ENCODE measurements around the gene PPFIA3. TPM values are rescaled to one million over a fixed set of nuclear protein-coding genes. Genes with fewer than 3 reads are reported as not detected.

The PPFIA3 gene
- polyA plus RNA-seq, 2 of the 4 experiments (the other 2 are of a cell fraction) = 3.2 to 7.3 TPM

DNA sequence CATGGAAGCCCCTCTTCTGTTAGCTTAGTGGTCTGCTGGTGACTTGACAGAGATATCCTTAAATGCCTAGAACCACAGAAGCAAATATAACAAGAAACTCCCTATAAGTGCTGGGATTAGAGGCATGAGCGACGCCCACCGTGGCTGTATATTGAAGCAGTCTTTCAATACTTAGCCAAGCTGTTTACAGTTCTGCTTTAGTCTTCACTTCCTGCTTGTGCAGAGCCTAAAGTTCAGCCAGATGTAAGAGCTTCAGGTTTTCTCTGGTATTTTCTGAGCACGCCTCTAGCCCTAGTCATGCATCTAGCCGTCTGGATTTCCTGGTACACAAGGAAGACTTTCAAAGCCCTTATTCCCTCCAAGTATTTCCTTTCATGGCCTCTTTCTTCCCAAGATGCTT lies 66.8 kb downstream of the PPFIA3 start:
- Histone ChIP-seq H3K4me2 (no peak overlapping the region), H3K9me3 (peaks cover 7% of the 10 kb centered on the region; the same call in 1 of the 3 replicates), H3K4me3 (no peak overlapping the region), H3K27ac (no peak overlapping the region), H3K4me1 (no peaks in the 10 kb centered on the region)
- FAIRE-seq = no peak
- DNase-seq (ENCODE audit: low read depth in 1 of 2, low spot score in 1 of 2) = no peak
- ChIA-PET POLR2A (no interaction called here), CTCF (interaction anchor here (1.4 to 6.3 kb wide), 6 partner anchors 12 to 115 kb away, joined by 3 to 69 read pairs (median 10); no protein-coding TSS in a partner anchor)
- TF ChIP-seq EHF (CRISPR knock-in tag; IDR thresholded peaks at IDR 0.05) (no peak), MAFK (IDR thresholded peaks at IDR 0.05; ENCODE audit: partially characterized antibody) (no peak), RAD21 (conservative IDR thresholded peaks at IDR 0.05 in 1 of 2, IDR thresholded peaks at IDR 0.05 in 1 of 2) (no peak), HOXB5 (CRISPR knock-in tag; IDR thresholded peaks at IDR 0.05) (no peak), SREBF2 (IDR thresholded peaks at IDR 0.05) (no peak), MYC (IDR thresholded peaks at IDR 0.05; ENCODE audit: borderline replicate concordance, low read length) (no peak), JUN (IDR thresholded peaks at IDR 0.05) (no peak), RFX5 (IDR thresholded peaks at IDR 0.05) (no peak), HDAC2 (IDR thresholded peaks at IDR 0.05) (no peak), CHD4 (IDR thresholded peaks at IDR 0.05; ENCODE audit: borderline replicate concordance) (no peak), MAZ (IDR thresholded peaks at IDR 0.05; ENCODE audit: borderline replicate concordance, low read depth, low read length) (no peak), CEBPB (IDR thresholded peaks at IDR 0.05) (no peak), RARB (CRISPR knock-in tag; IDR thresholded peaks at IDR 0.05) (no peak), EP300 (IDR thresholded peaks at IDR 0.05) (no peak), EHMT2 (IDR thresholded peaks at IDR 0.05; ENCODE audit: low read depth) (no peak)
- TF ChIP-seq, protein P1, sequence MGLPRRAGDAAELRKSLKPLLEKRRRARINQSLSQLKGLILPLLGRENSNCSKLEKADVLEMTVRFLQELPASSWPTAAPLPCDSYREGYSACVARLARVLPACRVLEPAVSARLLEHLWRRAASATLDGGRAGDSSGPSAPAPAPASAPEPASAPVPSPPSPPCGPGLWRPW (IDR thresholded peaks at IDR 0.05) = no peak
- TF ChIP-seq, protein P2, sequence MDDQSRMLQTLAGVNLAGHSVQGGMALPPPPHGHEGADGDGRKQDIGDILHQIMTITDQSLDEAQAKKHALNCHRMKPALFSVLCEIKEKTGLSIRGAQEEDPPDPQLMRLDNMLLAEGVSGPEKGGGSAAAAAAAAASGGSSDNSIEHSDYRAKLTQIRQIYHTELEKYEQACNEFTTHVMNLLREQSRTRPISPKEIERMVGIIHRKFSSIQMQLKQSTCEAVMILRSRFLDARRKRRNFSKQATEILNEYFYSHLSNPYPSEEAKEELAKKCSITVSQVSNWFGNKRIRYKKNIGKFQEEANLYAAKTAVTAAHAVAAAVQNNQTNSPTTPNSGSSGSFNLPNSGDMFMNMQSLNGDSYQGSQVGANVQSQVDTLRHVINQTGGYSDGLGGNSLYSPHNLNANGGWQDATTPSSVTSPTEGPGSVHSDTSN (IDR thresholded peaks at IDR 0.05) = no peak
- TF ChIP-seq, protein P3, sequence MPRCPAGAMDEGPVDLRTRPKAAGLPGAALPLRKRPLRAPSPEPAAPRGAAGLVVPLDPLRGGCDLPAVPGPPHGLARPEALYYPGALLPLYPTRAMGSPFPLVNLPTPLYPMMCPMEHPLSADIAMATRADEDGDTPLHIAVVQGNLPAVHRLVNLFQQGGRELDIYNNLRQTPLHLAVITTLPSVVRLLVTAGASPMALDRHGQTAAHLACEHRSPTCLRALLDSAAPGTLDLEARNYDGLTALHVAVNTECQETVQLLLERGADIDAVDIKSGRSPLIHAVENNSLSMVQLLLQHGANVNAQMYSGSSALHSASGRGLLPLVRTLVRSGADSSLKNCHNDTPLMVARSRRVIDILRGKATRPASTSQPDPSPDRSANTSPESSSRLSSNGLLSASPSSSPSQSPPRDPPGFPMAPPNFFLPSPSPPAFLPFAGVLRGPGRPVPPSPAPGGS (IDR thresholded peaks at IDR 0.05) = no peak
- TF ChIP-seq, protein P4, sequence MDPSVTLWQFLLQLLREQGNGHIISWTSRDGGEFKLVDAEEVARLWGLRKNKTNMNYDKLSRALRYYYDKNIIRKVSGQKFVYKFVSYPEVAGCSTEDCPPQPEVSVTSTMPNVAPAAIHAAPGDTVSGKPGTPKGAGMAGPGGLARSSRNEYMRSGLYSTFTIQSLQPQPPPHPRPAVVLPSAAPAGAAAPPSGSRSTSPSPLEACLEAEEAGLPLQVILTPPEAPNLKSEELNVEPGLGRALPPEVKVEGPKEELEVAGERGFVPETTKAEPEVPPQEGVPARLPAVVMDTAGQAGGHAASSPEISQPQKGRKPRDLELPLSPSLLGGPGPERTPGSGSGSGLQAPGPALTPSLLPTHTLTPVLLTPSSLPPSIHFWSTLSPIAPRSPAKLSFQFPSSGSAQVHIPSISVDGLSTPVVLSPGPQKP (IDR thresholded peaks at IDR 0.05; ENCODE audit: low read depth, low read length) = no peak
- TF ChIP-seq, protein P5, sequence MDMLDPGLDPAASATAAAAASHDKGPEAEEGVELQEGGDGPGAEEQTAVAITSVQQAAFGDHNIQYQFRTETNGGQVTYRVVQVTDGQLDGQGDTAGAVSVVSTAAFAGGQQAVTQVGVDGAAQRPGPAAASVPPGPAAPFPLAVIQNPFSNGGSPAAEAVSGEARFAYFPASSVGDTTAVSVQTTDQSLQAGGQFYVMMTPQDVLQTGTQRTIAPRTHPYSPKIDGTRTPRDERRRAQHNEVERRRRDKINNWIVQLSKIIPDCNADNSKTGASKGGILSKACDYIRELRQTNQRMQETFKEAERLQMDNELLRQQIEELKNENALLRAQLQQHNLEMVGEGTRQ (IDR thresholded peaks at IDR 0.05) = no peak
- 77% methylated on average over 5 of the region's 5 CpGs for WGBS (ENCODE audit: missing lambda C conversion rate)
- no peak for ATAC-seq

DNA sequence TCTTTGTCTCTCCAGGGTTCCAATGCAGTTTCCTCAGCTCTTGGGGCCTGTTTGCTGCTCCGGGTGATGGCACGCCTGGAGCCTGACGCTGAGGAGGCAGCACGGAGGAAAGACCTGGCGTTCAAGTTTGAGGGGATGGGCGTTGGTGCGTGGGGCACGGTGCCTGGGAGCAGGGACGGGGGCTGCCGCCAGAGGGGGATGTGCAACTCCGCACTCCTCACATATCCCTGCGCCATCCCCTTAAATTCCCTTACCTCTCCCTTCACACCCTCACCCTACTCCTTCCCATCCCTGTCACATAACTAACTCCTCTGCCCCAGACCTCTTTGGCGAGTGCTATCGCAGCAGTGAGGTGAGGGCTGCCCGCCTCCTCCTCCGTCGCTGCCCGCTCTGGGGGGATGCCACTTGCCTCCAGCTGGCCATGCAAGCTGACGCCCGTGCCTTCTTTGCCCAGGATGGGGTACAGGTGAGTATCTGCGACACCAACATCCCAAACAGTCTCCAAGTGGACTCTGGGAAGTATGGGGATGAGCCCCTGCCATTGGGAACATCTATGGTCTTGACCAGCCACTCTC lies 69.4 kb downstream of the PPFIA3 start:
- no peak for ATAC-seq
- CTCF ChIA-PET = interaction anchor here (0.6 to 3.4 kb wide), 6 partner anchors 10 to 117 kb away, joined by 3 to 14 read pairs (median 5); no protein-coding TSS in a partner anchor
- FAIRE-seq = no peak
- TF ChIP-seq JUN (IDR thresholded peaks at IDR 0.05) = no peak
- TF ChIP-seq, protein P4 (IDR thresholded peaks at IDR 0.05; ENCODE audit: low read depth, low read length) = no peak
- TF ChIP-seq, protein P6, sequence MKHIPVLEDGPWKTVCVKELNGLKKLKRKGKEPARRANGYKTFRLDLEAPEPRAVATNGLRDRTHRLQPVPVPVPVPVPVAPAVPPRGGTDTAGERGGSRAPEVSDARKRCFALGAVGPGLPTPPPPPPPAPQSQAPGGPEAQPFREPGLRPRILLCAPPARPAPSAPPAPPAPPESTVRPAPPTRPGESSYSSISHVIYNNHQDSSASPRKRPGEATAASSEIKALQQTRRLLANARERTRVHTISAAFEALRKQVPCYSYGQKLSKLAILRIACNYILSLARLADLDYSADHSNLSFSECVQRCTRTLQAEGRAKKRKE (CRISPR knock-in tag; IDR thresholded peaks at IDR 0.05; ENCODE audit: low read depth) = no peak
- no peak for TF ChIP-seq HEYL (CRISPR knock-in tag; IDR thresholded peaks at IDR 0.05)
- no peak for TF ChIP-seq CHD4 (IDR thresholded peaks at IDR 0.05; ENCODE audit: borderline replicate concordance)
- no peak for TF ChIP-seq MYC (IDR thresholded peaks at IDR 0.05; ENCODE audit: borderline replicate concordance, low read length)
- no peak for TF ChIP-seq ZC3H11A (IDR thresholded peaks at IDR 0.05)
- no peak for TF ChIP-seq BHLHE40 (IDR thresholded peaks at IDR 0.05; ENCODE audit: low read depth, low read length)
- TF ChIP-seq NFE2L2 (conservative IDR thresholded peaks at IDR 0.05; ENCODE audit: low read length) = no peak
- TF ChIP-seq, protein P7, sequence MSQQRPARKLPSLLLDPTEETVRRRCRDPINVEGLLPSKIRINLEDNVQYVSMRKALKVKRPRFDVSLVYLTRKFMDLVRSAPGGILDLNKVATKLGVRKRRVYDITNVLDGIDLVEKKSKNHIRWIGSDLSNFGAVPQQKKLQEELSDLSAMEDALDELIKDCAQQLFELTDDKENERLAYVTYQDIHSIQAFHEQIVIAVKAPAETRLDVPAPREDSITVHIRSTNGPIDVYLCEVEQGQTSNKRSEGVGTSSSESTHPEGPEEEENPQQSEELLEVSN (IDR thresholded peaks at IDR 0.05; ENCODE audit: borderline replicate concordance, low read depth) = no peak
- TF ChIP-seq HOXB5 (CRISPR knock-in tag; IDR thresholded peaks at IDR 0.05) = no peak
- TF ChIP-seq FOSL2 (IDR thresholded peaks at IDR 0.05) = no peak
- TF ChIP-seq FOSL2 (CRISPR knock-in tag; IDR thresholded peaks at IDR 0.05) = no peak
- no peak for TF ChIP-seq FOSB (CRISPR knock-in tag; IDR thresholded peaks at IDR 0.05)
- TF ChIP-seq CBX2 (IDR thresholded peaks at IDR 0.05; ENCODE audit: borderline replicate concordance, low read depth) = no peak
- TF ChIP-seq POLR2AphosphoS2 (conservative IDR thresholded peaks at IDR 0.05; ENCODE audit: low read length) = no peak
- TF ChIP-seq SREBF2 (IDR thresholded peaks at IDR 0.05) = no peak
- TF ChIP-seq EHMT2 (IDR thresholded peaks at IDR 0.05; ENCODE audit: low read depth) = no peak

More for the DNA sequence above, 69.4 kb downstream of the PPFIA3 start:
- Histone ChIP-seq H3K9me3 (no peaks in the 10 kb centered on the region), H3K4me3 (no peak overlapping the region), H3K27ac (no peak overlapping the region), H3K4me2 (no peak overlapping the region), H3K4me1 (no peaks in the 10 kb centered on the region)
- POLR2A ChIA-PET = no interaction called here
- DNase-seq (ENCODE audit: low read depth in 1 of 2, low spot score in 1 of 2) = no peak
- 92% methylated on average over 21 of the region's 21 CpGs for WGBS (ENCODE audit: missing lambda C conversion rate)
